ENCODE data around the gene PIK3C2G. TPM values are rescaled to one million over a fixed set of nuclear protein-coding genes. Genes with fewer than 3 reads are reported as not detected.

PIK3C2G gene
- polyA plus RNA-seq, 4 donors: 0.52 to 6.8 (median 2.7) TPM

- no peaks in the 10 kb centered on the region for H3K9me3 ChIP-seq (ENCODE audit: control insufficient read depth in 2 of 2, insufficient read depth in 1 of 2, low read depth in 1 of 2, low read length in 1 of 2)
- FAIRE-seq (no peak), DNase-seq (no peak)
- H3K27ac ChIP-seq (ENCODE audit: low read depth in 1 of 3, low read length in 2 of 3): no peak overlapping the region
- no peaks in the 10 kb centered on the region for H3K27me3 ChIP-seq (ENCODE audit: control insufficient read depth in 3 of 3, insufficient read depth in 3 of 3, low read length in 3 of 3)
- no peaks in the 10 kb centered on the region for H3K36me3 ChIP-seq (ENCODE audit: control insufficient read depth in 3 of 3, insufficient read depth in 2 of 3, low read depth in 1 of 3, low read length in 3 of 3)
- no peaks in the 10 kb centered on the region for H3K4me1 ChIP-seq (ENCODE audit: control insufficient read depth in 3 of 3, insufficient read depth in 2 of 3, low read depth in 1 of 3, low read length in 2 of 3)
- no peak overlapping the region for H3K4me3 ChIP-seq (ENCODE audit: low read depth in 1 of 3, low read length in 3 of 3)
Measured at GRCh38 chr12:18620986-18621385, 359.7 kb downstream of the PIK3C2G start.

- Histone ChIP-seq H3K9me3 (ENCODE audit: control insufficient read depth in 2 of 2, insufficient read depth in 1 of 2, low read depth in 1 of 2, low read length in 1 of 2) (peaks cover 0 to 4% of the 10 kb centered on the region in 2 donors), H3K4me1 (ENCODE audit: control insufficient read depth in 3 of 3, insufficient read depth in 2 of 3, low read depth in 1 of 3, low read length in 2 of 3) (no peaks in the 10 kb centered on the region), H3K36me3 (ENCODE audit: control insufficient read depth in 3 of 3, insufficient read depth in 2 of 3, low read depth in 1 of 3, low read length in 3 of 3) (no peaks in the 10 kb centered on the region), H3K27ac (ENCODE audit: low read depth in 1 of 3, low read length in 2 of 3) (no peak overlapping the region), H3K27me3 (ENCODE audit: control insufficient read depth in 3 of 3, insufficient read depth in 3 of 3, low read length in 3 of 3) (no peaks in the 10 kb centered on the region), H3K4me3 (ENCODE audit: low read depth in 1 of 3, low read length in 3 of 3) (no peak overlapping the region)
- FAIRE-seq (no peak), DNase-seq (no peak)
- 66 to 83% (median 76%) methylated on average over 2 of the region's 2 CpGs for WGBS, 3 donors
Measured at GRCh38 chr12:18629445-18629844, 368.1 kb downstream of the PIK3C2G start.

- H3K27ac ChIP-seq (ENCODE audit: low read depth in 1 of 3, low read length in 2 of 3): no peak overlapping the region
- no peaks in the 10 kb centered on the region for H3K27me3 ChIP-seq (ENCODE audit: control insufficient read depth in 3 of 3, insufficient read depth in 3 of 3, low read length in 3 of 3)
- H3K36me3 ChIP-seq (ENCODE audit: control insufficient read depth in 3 of 3, insufficient read depth in 2 of 3, low read depth in 1 of 3, low read length in 3 of 3): no peaks in the 10 kb centered on the region
- 92 to 96% (median 96%) methylated on average over 1 of the region's 1 CpG for WGBS, 3 donors
- H3K4me3 ChIP-seq (ENCODE audit: low read depth in 1 of 3, low read length in 3 of 3): no peak overlapping the region
- FAIRE-seq (no peak), DNase-seq (no peak)
- no peaks in the 10 kb centered on the region for H3K4me1 ChIP-seq (ENCODE audit: control insufficient read depth in 3 of 3, insufficient read depth in 2 of 3, low read depth in 1 of 3, low read length in 2 of 3)
- H3K9me3 ChIP-seq (ENCODE audit: control insufficient read depth in 2 of 2, insufficient read depth in 1 of 2, low read depth in 1 of 2, low read length in 1 of 2): peaks cover 0 to 4% of the 10 kb centered on the region in 2 donors
Measured at GRCh38 chr12:18629916-18630315, 368.6 kb downstream of the PIK3C2G start.

- Histone ChIP-seq H3K9me3 (ENCODE audit: control insufficient read depth in 2 of 2, insufficient read depth in 1 of 2, low read depth in 1 of 2, low read length in 1 of 2) (peaks cover 0 to 7% of the 10 kb centered on the region in 2 donors), H3K27ac (ENCODE audit: low read depth in 1 of 3, low read length in 2 of 3) (no peak overlapping the region), H3K36me3 (ENCODE audit: control insufficient read depth in 3 of 3, insufficient read depth in 2 of 3, low read depth in 1 of 3, low read length in 3 of 3) (no peaks in the 10 kb centered on the region), H3K4me3 (ENCODE audit: low read depth in 1 of 3, low read length in 3 of 3) (no peak overlapping the region), H3K4me1 (ENCODE audit: control insufficient read depth in 3 of 3, insufficient read depth in 2 of 3, low read depth in 1 of 3, low read length in 2 of 3) (no peaks in the 10 kb centered on the region), H3K27me3 (ENCODE audit: control insufficient read depth in 3 of 3, insufficient read depth in 3 of 3, low read length in 3 of 3) (no peaks in the 10 kb centered on the region)
- FAIRE-seq (no peak), DNase-seq (no peak)
- 87 to 89% (median 89%) methylated on average over 5 of the region's 5 CpGs for WGBS, 3 donors
Measured at GRCh38 chr12:18631339-18631738, 370.0 kb downstream of the PIK3C2G start.

- DNase-seq (no peak), FAIRE-seq (no peak)
- Histone ChIP-seq H3K4me1 (ENCODE audit: control insufficient read depth in 3 of 3, insufficient read depth in 2 of 3, low read depth in 1 of 3, low read length in 2 of 3) (no peaks in the 10 kb centered on the region), H3K9me3 (ENCODE audit: control insufficient read depth in 2 of 2, insufficient read depth in 1 of 2, low read depth in 1 of 2, low read length in 1 of 2) (peaks cover 0 to 3% of the 10 kb centered on the region in 2 donors), H3K27ac (ENCODE audit: low read depth in 1 of 3, low read length in 2 of 3) (no peak overlapping the region), H3K4me3 (ENCODE audit: low read depth in 1 of 3, low read length in 3 of 3) (no peak overlapping the region), H3K36me3 (ENCODE audit: control insufficient read depth in 3 of 3, insufficient read depth in 2 of 3, low read depth in 1 of 3, low read length in 3 of 3) (no peaks in the 10 kb centered on the region), H3K27me3 (ENCODE audit: control insufficient read depth in 3 of 3, insufficient read depth in 3 of 3, low read length in 3 of 3) (no peaks in the 10 kb centered on the region)
- WGBS, 3 donors: 47 to 68% (median 49%) methylated on average over 2 of the region's 2 CpGs
Measured at GRCh38 chr12:18632848-18633247, 371.5 kb downstream of the PIK3C2G start.

- no peaks in the 10 kb centered on the region for H3K4me1 ChIP-seq (ENCODE audit: control insufficient read depth in 3 of 3, insufficient read depth in 2 of 3, low read depth in 1 of 3, low read length in 2 of 3)
- FAIRE-seq: no peak
- no peak for DNase-seq
- no peaks in the 10 kb centered on the region for H3K27me3 ChIP-seq (ENCODE audit: control insufficient read depth in 3 of 3, insufficient read depth in 3 of 3, low read length in 3 of 3)
- no peak overlapping the region for H3K4me3 ChIP-seq (ENCODE audit: low read depth in 1 of 3, low read length in 3 of 3)
- H3K27ac ChIP-seq (ENCODE audit: low read depth in 1 of 3, low read length in 2 of 3): no peak overlapping the region
- peaks cover 0 to 3% of the 10 kb centered on the region in 2 donors for H3K9me3 ChIP-seq (ENCODE audit: control insufficient read depth in 2 of 2, insufficient read depth in 1 of 2, low read depth in 1 of 2, low read length in 1 of 2)
- WGBS, 3 donors: 65 to 68% (median 67%) methylated on average over 4 of the region's 4 CpGs
- H3K36me3 ChIP-seq (ENCODE audit: control insufficient read depth in 3 of 3, insufficient read depth in 2 of 3, low read depth in 1 of 3, low read length in 3 of 3): no peaks in the 10 kb centered on the region
Measured at GRCh38 chr12:18634382-18634781, 373.1 kb downstream of the PIK3C2G start.

- Histone ChIP-seq H3K27ac (ENCODE audit: low read depth in 1 of 3, low read length in 2 of 3) (no peak overlapping the region), H3K9me3 (ENCODE audit: control insufficient read depth in 2 of 2, insufficient read depth in 1 of 2, low read depth in 1 of 2, low read length in 1 of 2) (no peaks in the 10 kb centered on the region), H3K27me3 (ENCODE audit: control insufficient read depth in 3 of 3, insufficient read depth in 3 of 3, low read length in 3 of 3) (no peaks in the 10 kb centered on the region), H3K36me3 (ENCODE audit: control insufficient read depth in 3 of 3, insufficient read depth in 2 of 3, low read depth in 1 of 3, low read length in 3 of 3) (no peaks in the 10 kb centered on the region), H3K4me1 (ENCODE audit: control insufficient read depth in 3 of 3, insufficient read depth in 2 of 3, low read depth in 1 of 3, low read length in 2 of 3) (no peaks in the 10 kb centered on the region), H3K4me3 (ENCODE audit: low read depth in 1 of 3, low read length in 3 of 3) (no peak overlapping the region)
- WGBS, 3 donors: 77 to 88% (median 86%) methylated on average over 4 of the region's 4 CpGs
- no peak for DNase-seq
- no peak for FAIRE-seq
Measured at GRCh38 chr12:18640321-18640955, 379.1 kb downstream of the PIK3C2G start.

GRCh38 chr12:18643681-18644080 lies 382.4 kb downstream of the PIK3C2G start:
- 61 to 78% (median 75%) methylated on average over 5 of the region's 5 CpGs for WGBS, 3 donors
- Histone ChIP-seq H3K27ac (ENCODE audit: low read depth in 1 of 3, low read length in 2 of 3) (no peak overlapping the region), H3K4me3 (ENCODE audit: low read depth in 1 of 3, low read length in 3 of 3) (no peak overlapping the region), H3K9me3 (ENCODE audit: control insufficient read depth in 2 of 2, insufficient read depth in 1 of 2, low read depth in 1 of 2, low read length in 1 of 2) (no peaks in the 10 kb centered on the region), H3K4me1 (ENCODE audit: control insufficient read depth in 3 of 3, insufficient read depth in 2 of 3, low read depth in 1 of 3, low read length in 2 of 3) (peaks cover 0 to 3% (median 0%) of the 10 kb centered on the region in 3 donors), H3K27me3 (ENCODE audit: control insufficient read depth in 3 of 3, insufficient read depth in 3 of 3, low read length in 3 of 3) (no peaks in the 10 kb centered on the region), H3K36me3 (ENCODE audit: control insufficient read depth in 3 of 3, insufficient read depth in 2 of 3, low read depth in 1 of 3, low read length in 3 of 3) (no peaks in the 10 kb centered on the region)
- no peak for FAIRE-seq
- peak in 1 of 2 donors; percentile 24 for DNase-seq

GRCh38 chr12:18644564-18644963 lies 383.2 kb downstream of the PIK3C2G start:
- Histone ChIP-seq H3K27me3 (ENCODE audit: control insufficient read depth in 3 of 3, insufficient read depth in 3 of 3, low read length in 3 of 3) (no peaks in the 10 kb centered on the region), H3K27ac (ENCODE audit: low read depth in 1 of 3, low read length in 2 of 3) (no peak overlapping the region), H3K4me3 (ENCODE audit: low read depth in 1 of 3, low read length in 3 of 3) (no peak overlapping the region), H3K36me3 (ENCODE audit: control insufficient read depth in 3 of 3, insufficient read depth in 2 of 3, low read depth in 1 of 3, low read length in 3 of 3) (no peaks in the 10 kb centered on the region), H3K9me3 (ENCODE audit: control insufficient read depth in 2 of 2, insufficient read depth in 1 of 2, low read depth in 1 of 2, low read length in 1 of 2) (no peaks in the 10 kb centered on the region), H3K4me1 (ENCODE audit: control insufficient read depth in 3 of 3, insufficient read depth in 2 of 3, low read depth in 1 of 3, low read length in 2 of 3) (peaks cover 0 to 3% (median 0%) of the 10 kb centered on the region in 3 donors)
- WGBS, 3 donors: 77 to 93% (median 90%) methylated on average over 3 of the region's 3 CpGs
- no peak for FAIRE-seq
- no peak for DNase-seq
